PC-3 (cell line): Measurements from ENCODE around the gene FAAP100. TPM values are rescaled to one million over a fixed set of nuclear protein-coding genes. Genes with fewer than 3 reads are reported as not detected.

Source experiments
- ATAC-seq: fragments of 200-7000 bp; cut with Tn5 transposase; 2 replicates; pipeline ENCODE4 v1.9.1; 2020; ENCODE audit warnings: mild to moderate bottlenecking, moderate library complexity
- BruUV-seq: library from RNA; stranded (reverse); fragments of 400-500 nt; replicated peaks from 2 replicates; lab custom pipeline; 2021; lab: Mats Ljungman, UMichigan
- CTCF ChIA-PET: fragments of 300-600 bp; sonication (Branson Sonifier 250); formaldehyde crosslinking; loops from one replicate; lab custom pipeline; 2022; ENCODE audit warnings: antibody characterized with exemption; lab: Charles Lee
- POLR2A ChIA-PET: fragments of 300-600 bp; sonication (Branson Sonifier 250); formaldehyde crosslinking; loops from one replicate; lab custom pipeline; 2022; ENCODE audit warnings: antibody characterized with exemption; ENCODE audit not compliant: unreplicated experiment; lab: Charles Lee
- DNase-seq: peaks from one replicate; pipeline ENCODE4 v3.0.0-alpha.2; 2015
- H2AFZ ChIP-seq: fragments of 300-600 bp; sonication (generic); 2 replicates; pipeline ENCODE4 v1.6.0; 2016; ENCODE audit warnings: antibody characterized with exemption, low read length
- H3F3A ChIP-seq: fragments of 300-600 bp; sonication (generic); one replicate; pipeline ENCODE4 v1.6.0; 2017; ENCODE audit warnings: antibody characterized with exemption, low read length, control low read depth, mild to moderate bottlenecking; ENCODE audit not compliant: unreplicated experiment
- H3K27ac ChIP-seq: fragments of 300-600 bp; sonication (generic); 2 replicates; pipeline ENCODE4 v1.5.1; 2016; ENCODE audit warnings: mild to moderate bottlenecking, low read length
- H3K27me3 ChIP-seq: fragments of 300-600 bp; sonication (generic); 2 replicates; pipeline ENCODE4 v1.6.1; 2016; ENCODE audit warnings: low read length, mixed read lengths
- H3K36me3 ChIP-seq: fragments of 300-600 bp; sonication (generic); 2 replicates; pipeline ENCODE4 v1.6.1; 2016; ENCODE audit warnings: low read depth, mixed run types, low read length, mixed read lengths
- H3K4me1 ChIP-seq: fragments of 300-600 bp; sonication (generic); 2 replicates; pipeline ENCODE4 v1.5.1; 2016; ENCODE audit warnings: low read length; ENCODE audit not compliant: insufficient read depth
- H3K4me2 ChIP-seq: fragments of 300-600 bp; sonication (generic); 2 replicates; pipeline ENCODE4 v1.6.0; 2016; ENCODE audit warnings: low read length
- H3K4me3 ChIP-seq: fragments of 300-600 bp; sonication (generic); 2 replicates; pipeline ENCODE4 v1.5.1; 2016; ENCODE audit warnings: mild to moderate bottlenecking, low read length, mixed read lengths
- H3K79me2 ChIP-seq: fragments of 300-600 bp; sonication (generic); 2 replicates; pipeline ENCODE4 v1.6.1; 2017; ENCODE audit warnings: low read length, mixed read lengths
- H3K9ac ChIP-seq: fragments of 300-600 bp; sonication (generic); 2 replicates; pipeline ENCODE4 v1.6.0; 2016; ENCODE audit warnings: mild to moderate bottlenecking, low read length
- H3K9me2 ChIP-seq: fragments of 300-600 bp; sonication (generic); replicated peaks from 2 replicates; pipeline ENCODE4 v1.6.1; 2016; ENCODE audit warnings: mixed run types, low read length, mixed read lengths
- H3K9me3 ChIP-seq: fragments of 300-600 bp; sonication (generic); 2 replicates; pipeline ENCODE4 v1.6.1; 2016; ENCODE audit warnings: low read length, mixed read lengths
- H4K20me1 ChIP-seq: fragments of 300-600 bp; sonication (generic); 2 replicates; pipeline ENCODE4 v1.6.1; 2016; ENCODE audit warnings: low read length, mixed read lengths
- CTCF ChIP-seq: fragments of 300-600 bp; sonication (generic); conservative IDR thresholded peaks from 2 replicates; pipeline ENCODE4 v1.5.1; 2017; ENCODE audit warnings: antibody characterized with exemption, low read depth, mild to moderate bottlenecking, low read length
- EZH2 ChIP-seq: fragments of 300-600 bp; sonication (generic); IDR thresholded peaks from one replicate; pipeline ENCODE4 v1.6.1; 2017; ENCODE audit warnings: antibody characterized with exemption, mild to moderate bottlenecking, low read length; ENCODE audit not compliant: unreplicated experiment
- EZH2phosphoT487 ChIP-seq: fragments of 300-600 bp; sonication (generic); IDR thresholded peaks from 2 replicates; pipeline ENCODE4 v1.6.1; 2018; ENCODE audit warnings: mild to moderate bottlenecking, antibody characterized with exemption, low read length, borderline replicate concordance
- intact Hi-C: fragments of 100-400 bp; cut with micrococcal nuclease; formaldehyde crosslinking; loops from 2 replicates; pipeline ENCODE4 v1.9.0; 2023
- total RNA-seq: library from RNA; depleted of rRNA; stranded (reverse); fragments of >200 nt; gene quantifications from 2 replicates; pipeline ENCODE4 v1.2.3, GENCODE V29; 2014

FAAP100 gene
- total RNA-seq, 1 experiment from 2014 or later: 23.3 TPM

GRCh38 chr17:81539961-81540675 is 12.0 kb downstream of the FAAP100 start:
- H3K27ac ChIP-seq: no peak overlapping the region
- no peaks in the 10 kb centered on the region for H4K20me1 ChIP-seq
- intact Hi-C loops: no loop called here
- H3K27me3 ChIP-seq: no peaks in the 10 kb centered on the region
- DNase-seq (no peak), ATAC-seq (no peak)
- no peak overlapping the region for H3K4me2 ChIP-seq
- no peak overlapping the region for H3K9ac ChIP-seq
- no peaks in the 10 kb centered on the region for H3K9me2 ChIP-seq
- no peak overlapping the region for H2AFZ ChIP-seq
- ChIA-PET POLR2A (no interaction called here), CTCF (no interaction called here)
- no peaks in the 10 kb centered on the region for H3K79me2 ChIP-seq
- H3K9me3 ChIP-seq: no peaks in the 10 kb centered on the region
- no TSS peak for BruUV-seq
- no peaks in the 10 kb centered on the region for H3F3A ChIP-seq
- no peaks in the 10 kb centered on the region for H3K4me1 ChIP-seq
- 0 out of 2 replicates have a peak, but pooled peaks cover 4% of the 10 kb centered on the region for H3K36me3 ChIP-seq
- H3K4me3 ChIP-seq: no peak overlapping the region
- TF ChIP-seq CTCF: no peak

GRCh38 chr17:81539571-81539900 is 12.6 kb downstream of the FAAP100 start:
- POLR2A ChIA-PET: no interaction called here
- Histone ChIP-seq H3K4me2 (no peak overlapping the region), H3K27ac (no peak overlapping the region), H3K36me3 (0 out of 2 replicates have a peak, but pooled peaks cover 4% of the 10 kb centered on the region), H3K4me3 (no peak overlapping the region), H3K4me1 (no peaks in the 10 kb centered on the region), H3K79me2 (no peaks in the 10 kb centered on the region), H3K9me3 (no peaks in the 10 kb centered on the region), H3K9ac (no peak overlapping the region), H3K9me2 (no peaks in the 10 kb centered on the region), H2AFZ (no peak overlapping the region), H3F3A (no peaks in the 10 kb centered on the region), H3K27me3 (no peaks in the 10 kb centered on the region), H4K20me1 (no peaks in the 10 kb centered on the region)
- CTCF ChIA-PET: no interaction called here
- DNase-seq (no peak), ATAC-seq (no peak)
- intact Hi-C loops: no loop called here
- TF ChIP-seq EZH2 (no peak), CTCF (no peak), EZH2phosphoT487 (no peak)
- no TSS peak for BruUV-seq
